ENCODE results near the gene P2RX4. TPM values are rescaled to one million over a fixed set of nuclear protein-coding genes. Genes with fewer than 3 reads are reported as not detected.

P2RX4 gene
- total and polyA plus RNA-seq, 2 donors (not counting 1 experiment from before 2014, with no cell fraction given): 30.4 to 31.9 TPM

DNA sequence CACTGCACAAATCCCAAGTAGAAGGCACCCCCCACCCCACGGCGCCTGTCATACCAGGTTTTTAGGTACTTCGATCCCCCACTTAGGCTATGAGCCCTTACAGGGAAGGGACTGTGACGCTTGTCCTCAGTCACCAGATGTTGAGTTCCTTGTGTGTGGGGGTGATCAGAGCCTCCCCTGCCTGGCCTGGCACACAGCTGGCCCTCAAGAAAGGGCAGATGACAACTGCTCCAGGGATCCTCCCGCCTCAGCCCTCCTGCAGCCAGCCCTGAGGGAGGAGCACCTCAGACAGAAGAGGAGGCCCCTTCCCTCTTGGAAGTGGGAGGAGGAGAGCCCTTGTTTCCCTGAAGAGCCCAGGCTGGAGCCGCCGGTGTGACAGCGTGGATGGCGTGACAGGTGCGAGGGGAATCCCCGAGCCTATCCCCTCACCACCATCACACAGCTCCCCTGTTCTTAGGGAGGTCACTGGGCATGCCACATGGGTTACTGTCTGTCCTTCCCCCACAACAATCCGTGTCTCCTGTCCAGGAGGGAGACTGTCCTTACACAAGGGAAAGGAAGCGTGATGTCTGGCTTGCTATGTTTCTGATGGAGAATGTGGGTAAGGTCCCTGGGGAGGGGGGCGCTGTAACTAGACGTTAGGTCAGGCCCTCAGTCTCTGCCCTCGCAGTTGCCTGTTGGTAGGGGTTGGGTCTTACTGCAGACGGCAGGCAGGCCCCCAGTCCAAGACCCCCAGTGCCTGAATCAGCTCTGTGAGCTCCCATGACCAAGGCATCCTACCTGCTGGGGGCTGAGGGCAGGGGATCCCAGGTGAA lies 31.4 kb downstream of the P2RX4 start:
- H3K27ac ChIP-seq (ENCODE audit: low read length in 2 of 2): peak overlapping the region; percentile 62 to 66
- peak overlapping the region; percentile 70 for H3K4me2 ChIP-seq (replicated peaks; ENCODE audit: low read depth, low read length, poor library complexity, severe bottlenecking)

More for the DNA sequence above, 31.4 kb downstream of the P2RX4 start:
- H3K4me1 ChIP-seq (ENCODE audit: control insufficient read depth in 2 of 2, insufficient read depth in 2 of 2, low read length in 2 of 2): peaks cover 26 to 31% of the 10 kb centered on the region in 2 donors
- H3K4me3 ChIP-seq (ENCODE audit: control extremely low read depth in 1 of 5, extremely low read depth in 1 of 5, insufficient read depth in 1 of 5, low read depth in 2 of 5, low read length in 4 of 5): peak overlapping the region in 4 of 5 experiments; percentile 19 to 52 (median 33)
- intact Hi-C loops (cut with micrococcal nuclease): loop anchor here (2.0 kb wide), 1 partner anchor 55 kb away; the partner anchor contains the start of gene CAMKK2
- H3K4me1 Mint-ChIP-seq: peaks cover 32% of the 10 kb centered on the region
- DNase-seq (no peak), ATAC-seq (ENCODE audit: low read depth) (no peak)
- peaks cover 0 to 2% of the 10 kb centered on the region in 2 experiments for H3K36me3 ChIP-seq (replicated peaks in 1 of 2; ENCODE audit: control extremely low read depth in 1 of 2, control insufficient read depth in 1 of 2, extremely low read depth in 1 of 2, insufficient read depth in 2 of 2, low read length in 1 of 2)
- no peaks in the 10 kb centered on the region for H4K20me1 ChIP-seq (ENCODE audit: control insufficient read depth, insufficient read depth, low read length, poor library complexity, severe bottlenecking)
- CTCF ChIA-PET: interaction anchor here (1.4 to 3.9 kb wide), 2 partner anchors 11 to 58 kb away, joined by 3 to 22 read pairs; no protein-coding TSS in a partner anchor
- peak overlapping the region; percentile 56 for H3K9ac ChIP-seq (ENCODE audit: low read length)
- peak overlapping the region; percentile 83 for H3K4me3 Mint-ChIP-seq
- no peaks in the 10 kb centered on the region for H3K27me3 ChIP-seq (replicated peaks in 1 of 4; ENCODE audit: control extremely low read depth in 1 of 4, control insufficient read depth in 3 of 4, insufficient read depth in 4 of 4, low read length in 3 of 4)
- no peaks in the 10 kb centered on the region for H3K9me3 ChIP-seq (ENCODE audit: control extremely low read depth in 1 of 3, control insufficient read depth in 2 of 3, insufficient read depth in 1 of 3, low read length in 2 of 3)
- POLR2A ChIA-PET: no interaction called here
- no peaks in the 10 kb centered on the region for H3K27me3 Mint-ChIP-seq
- peak overlapping the region; percentile 92 for H3K27ac Mint-ChIP-seq
- peak overlapping the region; percentile 80 for H2AFZ ChIP-seq (ENCODE audit: insufficient read depth, low read depth, low read length, poor library complexity, severe bottlenecking)
- TF ChIP-seq CTCF (IDR thresholded peaks at IDR 0.05) (no peak), EZH2 (IDR thresholded peaks at IDR 0.05; ENCODE audit: borderline replicate concordance, insufficient read depth, low read depth, low read length, poor library complexity, severe bottlenecking) (no peak)
- 81% methylated on average over 11 of the region's 17 CpGs for WGBS (ENCODE audit: insufficient coverage)
- H3K79me2 ChIP-seq (ENCODE audit: control insufficient read depth, insufficient read depth, low read length): no peaks in the 10 kb centered on the region
- H3K9me3 Mint-ChIP-seq (ENCODE audit: insufficient read depth): no peaks in the 10 kb centered on the region

Measured in B cell (primary cell).